HEK293 (cell line): ENCODE results near the gene MTX2.

Source experiments
- CTCF ChIA-PET: fragments of 350-600 bp; formaldehyde crosslinking; extraction: SDS; loops from one replicate; lab custom pipeline; 2021; ENCODE audit warnings: antibody characterized with exemption; lab: Yijun Ruan, JAX
- POLR2A ChIA-PET: fragments of 300-600 bp; formaldehyde crosslinking; extraction: SDS; loops from one replicate; lab custom pipeline; 2020; ENCODE audit warnings: antibody characterized with exemption, inconsistent platforms; lab: Yijun Ruan, JAX
- H3K27ac ChIP-seq: fragments of 200-500 bp; sonication (Bioruptor generic); 2 replicates; pipeline ENCODE4 v1.5.1; 2014; ENCODE audit warnings: low read depth, low read length, control low read depth, inconsistent platforms; ENCODE audit errors: extremely low read depth
- H3K36me3 ChIP-seq, 2 experiments: fragments of 200-500 bp in 1 of 2; sonication (Bioruptor generic) in 1 of 2; 1 replicate in 1 of 2; 2 replicates in 1 of 2; pipeline ENCODE4 v1.5.1; 2014 to 2017; ENCODE audit warnings: inconsistent platforms in 2 of 2, low read length in 2 of 2; ENCODE audit not compliant: control insufficient read depth in 2 of 2, insufficient read depth in 1 of 2
- H3K4me1 ChIP-seq: fragments of 200-500 bp; sonication (Bioruptor generic); 2 replicates; pipeline ENCODE4 v1.5.1; 2014; ENCODE audit warnings: mild to moderate bottlenecking, low read length, inconsistent platforms; ENCODE audit not compliant: control insufficient read depth, insufficient read depth
- H3K4me3 ChIP-seq: 2 replicates; pipeline ENCODE4 v1.5.1; 2011; ENCODE audit warnings: low read depth, mild to moderate bottlenecking, control low read depth, low read length, moderate library complexity
- H3K9me3 ChIP-seq: fragments of 200-500 bp; sonication (Bioruptor generic); 2 replicates; pipeline ENCODE4 v1.5.1; 2014; ENCODE audit warnings: low read depth, low read length, inconsistent platforms; ENCODE audit not compliant: control insufficient read depth, insufficient read depth
- BCL11B ChIP-seq: fragments of 450-650 bp; formaldehyde crosslinking; IDR thresholded peaks from 2 replicates; pipeline ENCODE4 v1.5.1; 2016; ENCODE audit warnings: low read depth, missing biosample characterization, missing genetic modification characterization
- BCL6B ChIP-seq: fragments of 450-650 bp; formaldehyde crosslinking; IDR thresholded peaks from 2 replicates; pipeline ENCODE4 v1.5.1; 2017; ENCODE audit warnings: missing biosample characterization, missing genetic modification characterization
- EGR2 ChIP-seq: fragments of 450-650 bp; formaldehyde crosslinking; IDR thresholded peaks from 2 replicates; pipeline ENCODE4 v1.5.1; 2016; ENCODE audit warnings: low read depth, missing biosample characterization, missing genetic modification characterization
- ELK4 ChIP-seq: IDR thresholded peaks from 2 replicates; pipeline ENCODE4 v1.6.1; 2011; ENCODE audit warnings: mild to moderate bottlenecking, low read depth, low read length, borderline replicate concordance
- FEZF1 ChIP-seq: fragments of 450-650 bp; formaldehyde crosslinking; IDR thresholded peaks from 2 replicates; pipeline ENCODE4 v1.5.1; 2016; ENCODE audit warnings: missing biosample characterization, missing genetic modification characterization
- GLIS2 ChIP-seq: fragments of 450-650 bp; formaldehyde crosslinking; IDR thresholded peaks from 2 replicates; pipeline ENCODE4 v1.5.1; 2016; ENCODE audit warnings: missing biosample characterization, missing genetic modification characterization
- KLF10 ChIP-seq: fragments of 450-650 bp; IDR thresholded peaks from 2 replicates; pipeline ENCODE4 v1.5.1; 2018; ENCODE audit warnings: missing biosample characterization, mild to moderate bottlenecking, missing genetic modification characterization
- KLF8 ChIP-seq: fragments of 450-650 bp; formaldehyde crosslinking; IDR thresholded peaks from 2 replicates; pipeline ENCODE4 v1.5.1; 2016; ENCODE audit warnings: missing biosample characterization, missing genetic modification characterization
- YY2 ChIP-seq: fragments of 450-650 bp; formaldehyde crosslinking; IDR thresholded peaks from 2 replicates; pipeline ENCODE4 v1.5.1; 2016; ENCODE audit warnings: missing biosample characterization, missing genetic modification characterization
- ZBTB20 ChIP-seq: fragments of 450-650 bp; formaldehyde crosslinking; IDR thresholded peaks from 2 replicates; pipeline ENCODE4 v1.5.1; 2016; ENCODE audit warnings: missing biosample characterization, missing genetic modification characterization
- ZBTB44 ChIP-seq: fragments of 450-650 bp; IDR thresholded peaks from 2 replicates; pipeline ENCODE4 v1.5.1; 2018; ENCODE audit warnings: missing biosample characterization, mild to moderate bottlenecking, missing genetic modification characterization
- ZNF184 ChIP-seq: fragments of 450-650 bp; IDR thresholded peaks from 2 replicates; pipeline ENCODE4 v1.5.1; 2018; ENCODE audit warnings: missing biosample characterization, mild to moderate bottlenecking, missing genetic modification characterization
- ZNF221 ChIP-seq: fragments of 450-650 bp; formaldehyde crosslinking; IDR thresholded peaks from 2 replicates; pipeline ENCODE4 v1.5.1; 2017; ENCODE audit warnings: missing biosample characterization, missing genetic modification characterization, borderline replicate concordance
- ZNF248 ChIP-seq: fragments of 450-650 bp; formaldehyde crosslinking; IDR thresholded peaks from 2 replicates; pipeline ENCODE4 v1.5.1; 2017; ENCODE audit warnings: missing biosample characterization, missing genetic modification characterization
- ZNF366 ChIP-seq: fragments of 450-650 bp; formaldehyde crosslinking; conservative IDR thresholded peaks from 2 replicates; pipeline ENCODE4 v1.5.1; 2016; ENCODE audit warnings: missing biosample characterization, missing genetic modification characterization
- ZNF426 ChIP-seq: fragments of 450-650 bp; formaldehyde crosslinking; IDR thresholded peaks from 2 replicates; pipeline ENCODE4 v1.5.1; 2017; ENCODE audit warnings: missing biosample characterization, missing genetic modification characterization, mild to moderate bottlenecking, inconsistent platforms, moderate library complexity
- ZNF449 ChIP-seq: fragments of 450-650 bp; formaldehyde crosslinking; IDR thresholded peaks from 2 replicates; pipeline ENCODE4 v1.5.1; 2017; ENCODE audit warnings: missing biosample characterization, mild to moderate bottlenecking, missing genetic modification characterization, moderate library complexity
- ZNF529 ChIP-seq: fragments of 450-650 bp; formaldehyde crosslinking; IDR thresholded peaks from 2 replicates; pipeline ENCODE4 v1.5.1; 2017; ENCODE audit warnings: missing genetic modification characterization, missing biosample characterization; ENCODE audit not compliant: insufficient replicate concordance
- ZNF544 ChIP-seq: fragments of 450-650 bp; formaldehyde crosslinking; IDR thresholded peaks from 2 replicates; pipeline ENCODE4 v1.5.0; 2017; ENCODE audit warnings: missing biosample characterization, missing genetic modification characterization
- ZNF843 ChIP-seq: fragments of 450-650 bp; formaldehyde crosslinking; IDR thresholded peaks from 2 replicates; pipeline ENCODE4 v1.5.1; 2016; ENCODE audit warnings: missing biosample characterization, missing genetic modification characterization

Gene MTX2

GRCh38 chr2:176234940-176235339, 34.3 kb upstream of the MTX2 start (continued):
- TF ChIP-seq BCL6B (no peak), GLIS2 (no peak), ZBTB20 (tag by site-specific recombination) (no peak), ZNF248 (tag by site-specific recombination) (no peak), FEZF1 (no peak)

GRCh38 chr2:176237456-176237855, 31.8 kb upstream of the MTX2 start:
- Histone ChIP-seq H3K27ac (no peak overlapping the region), H3K36me3 (no peaks in the 10 kb centered on the region), H3K9me3 (no peaks in the 10 kb centered on the region), H3K4me1 (no peaks in the 10 kb centered on the region), H3K4me3 (no peak overlapping the region)
- POLR2A ChIA-PET, result no interaction called here
- TF ChIP-seq ZBTB44 (tag by site-specific recombination), result no peak
- TF ChIP-seq ZNF544, result no peak
- CTCF ChIA-PET, result interaction anchor here (0.7 kb wide), 1 partner anchor 136 kb away, joined by 11 read pairs; no protein-coding TSS in a partner anchor

GRCh38 chr2:176239031-176239430, 30.2 kb upstream of the MTX2 start:
- ChIA-PET CTCF (interaction anchor here (0.5 to 0.6 kb wide), 3 partner anchors 59 to 1833 kb away, joined by 3 to 4 read pairs (median 4); partner anchors contain the start of gene PDE11A), POLR2A (no interaction called here)
- Histone ChIP-seq H3K36me3 (no peaks in the 10 kb centered on the region), H3K27ac (no peak overlapping the region), H3K4me3 (no peak overlapping the region)
- TF ChIP-seq ZNF449 (tag by site-specific recombination) (peak; percentile 52; the same call in 1 of the 2 replicates), ZNF529 (tag by site-specific recombination) (no peak)
- TF ChIP-seq, all 188 proteins: peak for 1
- H3K9me3 ChIP-seq, result no peaks in the 10 kb centered on the region
- no peaks in the 10 kb centered on the region for H3K4me1 ChIP-seq

- Histone ChIP-seq H3K4me1 (no peaks in the 10 kb centered on the region), H3K9me3 (no peaks in the 10 kb centered on the region), H3K36me3 (no peaks in the 10 kb centered on the region), H3K4me3 (no peak overlapping the region), H3K27ac (no peak overlapping the region)
- ChIA-PET POLR2A (no interaction called here), CTCF (interaction anchor here (0.8 kb wide), 1 partner anchor 7 kb away, joined by 4 read pairs; no protein-coding TSS in a partner anchor)
- TF ChIP-seq ELK4, result no peak
- TF ChIP-seq ZNF221, result no peak
- no peak for TF ChIP-seq EGR2
- no peak for TF ChIP-seq ZNF184
- no peak for TF ChIP-seq KLF10 (tag by site-specific recombination)
- TF ChIP-seq ZNF843, result no peak
- TF ChIP-seq ZNF366 (tag by site-specific recombination), result no peak
- no peak for TF ChIP-seq BCL11B (tag by site-specific recombination)
- TF ChIP-seq ZNF426, result no peak
- no peak for TF ChIP-seq ZNF248 (tag by site-specific recombination)
- TF ChIP-seq KLF8 (tag by site-specific recombination), result no peak
- TF ChIP-seq ZNF529 (tag by site-specific recombination), result no peak
- no peak for TF ChIP-seq YY2 (tag by site-specific recombination)
- TF ChIP-seq, all 188 proteins: peak for 0
Measured at GRCh38 chr2:176240301-176240700, 28.9 kb upstream of the MTX2 start.
